ENCODE results near the gene PIP5K1C.
"Not testable (repeated sequence)": the region's sequence is repeated elsewhere in the genome, so short reads cannot be mapped to it uniquely, and the experiment has no call there.

PIP5K1C gene

DNA sequence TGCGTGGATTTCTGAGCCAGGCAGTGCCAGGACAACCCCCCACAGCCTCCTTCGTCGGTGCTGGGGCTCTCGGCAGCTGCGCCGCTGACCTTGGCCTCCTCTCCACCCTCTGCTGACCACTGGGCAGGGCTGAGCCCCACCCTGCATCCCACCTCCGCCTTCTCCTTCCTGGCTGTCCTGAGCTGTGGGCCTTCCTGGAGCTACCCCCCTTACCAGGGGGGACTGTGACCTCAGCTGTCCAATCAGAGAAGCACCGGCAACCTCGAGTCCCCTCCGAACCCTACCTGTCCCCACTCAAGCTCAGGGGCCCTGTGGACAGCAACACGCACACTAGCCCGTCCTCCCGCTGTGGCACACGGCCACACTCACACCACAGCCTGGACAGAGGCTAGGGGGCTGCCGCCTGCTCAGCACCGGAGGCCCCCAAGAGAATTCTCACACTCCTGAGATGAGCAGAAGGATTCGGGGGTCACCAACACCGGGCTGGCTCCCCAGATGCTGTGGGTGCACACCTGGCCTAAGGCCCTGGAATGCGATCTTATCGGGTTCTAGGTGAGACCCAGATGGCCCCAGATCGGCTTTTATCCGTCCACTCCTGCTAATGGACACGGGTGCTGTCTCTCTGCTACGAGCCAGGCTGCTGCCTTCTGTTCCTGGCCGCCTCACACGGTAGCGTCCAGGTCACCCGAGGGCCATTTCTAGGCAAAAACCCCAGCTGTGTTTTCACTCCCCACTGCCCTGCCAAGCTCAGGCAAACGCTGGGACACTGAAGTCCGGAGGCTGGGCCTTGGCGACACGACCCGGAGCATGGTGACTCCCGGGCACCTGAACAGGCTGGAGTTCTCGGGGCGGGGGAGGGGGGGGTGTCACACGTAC is 41.2 kb downstream of the PIP5K1C start:
- no peak for DNase-seq

DNA sequence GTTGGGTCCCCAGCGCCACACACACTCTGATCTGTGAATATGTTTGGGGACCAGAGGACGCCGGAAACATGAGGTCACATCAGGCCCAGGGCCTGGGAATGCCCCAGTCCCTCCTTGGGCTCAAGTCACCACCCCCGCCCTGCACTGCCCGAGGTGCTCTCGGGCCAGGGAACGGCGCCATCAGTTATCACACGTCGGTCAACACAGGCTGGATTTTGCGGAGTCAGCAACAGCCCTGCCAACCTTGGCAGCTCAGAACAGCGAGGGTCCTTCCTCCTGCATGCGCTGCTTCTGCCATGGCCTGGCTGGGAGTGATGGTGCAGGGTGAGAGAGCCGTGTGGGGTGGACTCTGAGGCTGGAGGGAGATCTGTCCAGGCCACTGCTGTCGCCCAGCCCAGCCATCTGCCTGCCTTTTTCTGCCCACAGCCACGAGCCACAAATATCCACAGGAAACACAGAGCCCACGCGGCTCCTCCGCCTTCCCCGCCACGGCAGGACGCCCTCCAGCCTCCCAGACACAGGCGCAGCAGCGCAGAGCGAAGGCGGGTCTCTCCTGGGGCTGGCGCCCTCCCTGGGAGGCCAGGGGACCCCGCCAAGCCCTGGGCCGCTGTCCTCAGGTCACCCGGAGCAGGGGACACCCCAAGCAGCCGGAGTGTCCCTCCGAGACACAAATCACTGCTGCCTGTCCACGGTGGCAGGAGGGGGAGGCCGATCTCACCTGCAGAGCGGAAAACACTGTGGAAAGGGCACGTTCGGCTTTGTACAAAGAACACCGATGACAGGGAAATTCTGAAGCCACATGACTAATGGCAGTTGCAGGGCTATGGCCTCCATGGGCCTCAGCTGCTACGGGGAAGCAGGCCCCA is 42.0 kb downstream of the PIP5K1C start:
- no peak for DNase-seq

DNA sequence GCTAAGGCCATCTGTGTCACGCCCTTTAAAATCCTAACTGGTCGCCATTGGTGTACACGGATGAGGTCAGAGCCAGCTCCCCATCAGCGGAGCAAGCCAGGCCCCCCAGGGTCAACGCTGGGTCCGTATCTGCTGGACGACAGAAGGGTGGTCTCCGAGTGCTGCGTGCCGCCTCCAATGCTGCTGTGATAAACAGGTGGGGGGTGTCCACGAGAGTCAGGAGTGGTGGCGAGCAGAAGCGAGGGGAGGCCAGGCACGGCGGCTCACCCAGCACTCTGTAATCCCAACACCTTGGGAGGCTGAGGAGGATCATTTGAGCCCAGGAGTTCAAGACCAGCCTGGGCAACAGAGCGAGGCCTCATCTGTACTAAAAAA is 42.9 kb downstream of the PIP5K1C start:
- no peak for DNase-seq

DNA sequence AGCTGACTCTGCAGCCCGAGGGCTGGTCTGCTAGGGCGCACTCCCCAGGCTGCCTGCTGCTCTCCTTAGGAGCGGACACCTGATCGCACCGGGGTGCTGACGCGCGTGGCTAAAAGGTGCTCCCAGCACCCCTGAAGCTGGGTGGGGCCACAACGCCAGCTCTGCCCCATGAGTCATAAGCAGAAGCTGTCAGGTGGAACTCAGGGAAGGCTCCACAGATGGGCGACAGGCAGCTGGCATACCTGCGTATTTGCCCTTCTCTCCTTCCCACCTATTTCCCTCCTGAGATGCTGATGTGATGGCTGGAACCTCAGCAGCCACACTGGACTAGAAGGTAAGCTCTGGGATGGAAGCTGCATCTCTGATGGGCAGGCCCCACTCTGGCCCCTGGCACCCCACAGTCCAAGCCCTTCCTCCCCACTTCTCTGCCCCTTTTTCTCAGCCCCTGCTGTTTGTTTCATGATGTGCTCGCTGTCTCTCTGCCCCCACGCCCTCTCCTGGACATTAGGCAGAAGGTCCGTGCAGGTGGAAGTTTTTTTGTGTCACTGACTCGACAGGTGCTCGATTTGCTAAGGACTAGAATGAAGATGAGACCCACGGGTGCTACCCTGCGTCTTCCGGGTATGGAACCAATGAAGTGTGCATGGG is 43.4 kb downstream of the PIP5K1C start:
- DNase-seq: no peak

DNA sequence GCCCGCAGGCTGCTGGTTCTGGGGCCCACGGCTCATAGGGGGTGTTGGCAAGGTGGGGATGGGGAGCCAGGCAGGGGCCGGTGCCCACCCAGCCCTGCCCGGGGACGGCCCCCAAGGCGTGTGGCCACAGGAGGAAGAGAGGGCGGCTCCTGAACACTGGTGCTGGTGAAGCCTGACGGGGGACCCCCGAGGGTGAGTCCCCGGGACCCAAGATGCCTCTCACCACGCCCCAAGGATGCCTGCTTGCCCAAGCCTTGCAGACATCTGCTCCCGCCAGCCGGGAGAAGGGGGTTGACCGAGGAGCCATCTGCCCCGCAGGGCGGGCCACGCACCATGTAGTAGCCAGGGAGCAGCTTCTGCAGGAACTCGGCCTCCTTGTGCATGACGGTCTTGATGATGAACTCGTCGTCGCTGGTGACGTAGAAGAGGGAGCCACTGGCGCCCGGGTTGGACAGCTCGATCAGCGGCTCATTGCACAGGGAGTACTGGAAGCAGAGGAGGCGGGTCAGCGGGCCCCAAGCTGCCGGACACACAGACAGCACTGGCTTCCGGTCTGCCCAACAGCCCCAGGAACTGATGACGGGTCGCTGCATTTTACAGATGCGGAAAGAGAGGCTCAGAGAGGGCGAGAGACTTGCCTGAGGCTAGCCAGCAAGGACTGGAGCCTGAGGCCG is 44.1 kb downstream of the PIP5K1C start:
- DNase-seq: no peak

DNA sequence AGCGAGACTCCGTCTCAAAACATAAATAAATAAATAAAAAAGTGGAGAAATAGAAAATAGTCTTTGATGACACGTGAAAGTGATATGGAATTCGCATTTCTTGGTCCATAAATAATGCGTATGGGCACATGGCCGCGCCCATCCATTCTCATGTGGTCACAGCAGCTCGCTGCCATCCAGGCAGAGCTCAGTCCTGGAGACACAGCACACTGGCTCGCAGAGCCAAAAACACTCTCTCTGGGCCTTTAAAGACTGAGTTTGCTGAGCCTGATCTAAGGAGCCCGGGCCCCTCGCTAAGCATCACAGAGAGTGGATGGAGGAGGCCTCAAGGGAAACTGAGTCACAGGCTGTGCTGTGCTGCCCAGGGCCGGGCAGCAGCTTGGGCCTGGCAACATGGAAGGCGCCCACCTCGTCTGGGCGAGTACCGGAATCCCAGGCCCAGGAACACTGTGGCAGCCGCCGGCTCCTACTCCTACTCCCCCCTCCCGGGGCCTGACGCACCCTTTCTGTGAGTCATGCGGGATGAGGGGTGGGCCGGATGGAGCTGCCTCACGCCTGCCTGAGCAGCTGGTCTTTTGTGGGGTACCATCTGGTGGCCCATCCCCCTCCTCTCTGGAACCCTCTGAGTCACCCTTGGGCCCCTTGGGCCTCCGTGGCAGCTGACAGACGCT is 44.7 kb downstream of the PIP5K1C start:
- DNase-seq: no peak

DNA sequence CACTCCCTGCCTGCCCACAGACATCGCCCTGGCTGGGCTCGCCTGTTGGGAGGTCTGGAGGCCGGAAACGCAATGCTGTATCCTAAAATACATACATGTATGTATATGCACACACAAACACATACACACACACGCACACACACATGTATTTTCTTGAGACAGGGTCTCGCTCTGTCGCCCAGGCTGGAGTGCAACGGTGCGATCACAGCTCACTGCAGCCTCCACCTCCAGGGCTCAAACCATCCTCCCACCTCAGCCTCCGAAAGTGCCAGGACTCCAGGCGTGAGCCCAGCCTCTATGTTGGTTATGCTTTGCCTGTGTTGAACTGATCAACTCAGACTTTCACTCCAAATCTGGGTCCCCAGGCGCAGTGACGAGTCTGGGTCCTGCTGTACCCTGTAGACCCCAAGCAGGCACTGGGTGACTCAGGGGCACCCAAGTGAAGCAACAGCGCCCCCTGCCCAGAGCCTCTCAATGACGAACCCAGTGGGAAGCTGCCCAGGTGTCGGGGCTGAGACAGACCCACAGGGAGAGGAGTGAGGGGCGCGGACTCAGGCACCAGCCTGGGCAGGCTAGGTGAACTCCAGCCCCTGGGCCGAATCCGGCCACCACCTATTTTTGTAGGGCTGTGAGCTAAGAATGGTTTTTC is 46.3 kb downstream of the PIP5K1C start:
- DNase-seq: no peak

DNA sequence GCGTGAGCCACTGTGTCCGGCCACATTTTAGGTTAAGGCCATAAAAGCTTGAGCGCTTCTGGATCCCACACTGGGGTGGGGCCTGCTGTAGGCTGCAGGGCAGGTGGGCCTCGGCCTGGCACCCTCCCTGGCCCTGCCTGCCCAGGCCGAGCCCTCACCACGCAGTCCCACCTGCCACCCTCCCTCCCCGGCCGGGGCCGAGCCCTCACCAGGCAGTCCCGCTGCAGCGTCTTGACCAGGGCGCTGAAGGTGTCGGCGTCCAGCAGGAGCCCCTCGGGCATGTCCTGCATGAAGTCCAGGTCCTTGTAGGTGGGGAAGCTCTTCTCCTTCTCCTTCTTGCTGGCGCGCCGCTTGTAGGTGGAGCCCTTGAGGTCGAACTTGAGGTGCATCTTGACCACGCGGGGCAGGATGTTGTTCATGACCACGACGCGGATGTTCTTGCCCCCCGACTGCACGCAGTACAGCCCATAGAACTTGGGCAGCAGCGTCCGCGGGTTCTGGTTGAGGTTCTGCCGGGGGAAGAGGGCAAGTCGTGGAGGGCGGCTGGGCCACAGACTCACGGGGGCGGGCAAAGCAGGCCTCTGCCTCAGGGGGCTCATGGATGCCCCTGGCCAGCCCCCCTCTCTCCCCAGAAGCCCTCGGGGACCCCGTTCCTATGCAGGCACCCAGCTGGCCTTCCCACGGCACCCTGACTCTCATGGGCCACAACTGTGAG is 47.0 kb downstream of the PIP5K1C start:
- no peak for DNase-seq

DNA sequence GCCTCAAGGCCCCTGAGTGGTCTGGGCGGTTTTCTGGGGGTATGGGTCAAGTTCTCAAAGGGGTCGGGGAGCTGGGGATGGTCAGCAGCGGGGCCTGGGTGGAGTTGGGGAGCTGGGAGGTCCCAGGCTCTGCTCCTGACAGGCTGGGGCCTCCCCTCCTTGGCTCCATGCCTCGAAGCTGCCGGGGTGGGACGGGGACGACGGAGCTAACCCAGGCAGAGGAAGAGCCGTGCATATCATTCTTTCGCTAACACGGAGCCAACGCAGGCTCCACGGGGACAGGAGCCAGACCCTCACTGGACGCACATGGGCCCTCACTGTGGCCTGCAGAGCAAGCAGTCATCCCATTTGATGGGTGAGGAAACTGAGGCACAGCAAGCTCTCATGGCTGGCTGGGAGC is 47.8 kb downstream of the PIP5K1C start:
- DNase-seq: no peak

DNA sequence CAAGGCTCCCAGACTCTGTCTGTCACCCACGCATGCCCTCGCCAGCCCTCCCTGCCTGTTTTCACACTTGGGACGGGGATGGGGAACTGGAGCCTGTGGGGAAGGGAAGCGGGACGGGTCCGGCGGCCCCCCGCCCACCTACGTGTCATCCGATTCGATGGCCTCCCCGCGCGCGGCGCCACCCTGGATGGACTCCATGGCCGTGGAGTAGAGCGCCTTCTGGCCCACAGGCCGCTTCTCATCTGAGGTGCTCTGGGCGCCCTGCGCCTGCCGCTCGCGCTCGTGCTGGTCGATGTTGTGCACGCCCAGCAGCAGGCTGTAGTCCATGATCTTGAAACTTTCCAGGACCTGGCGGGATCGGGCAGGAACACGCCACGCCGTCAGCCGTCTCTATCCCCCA is 48.6 kb downstream of the PIP5K1C start:
- no peak for DNase-seq

DNA sequence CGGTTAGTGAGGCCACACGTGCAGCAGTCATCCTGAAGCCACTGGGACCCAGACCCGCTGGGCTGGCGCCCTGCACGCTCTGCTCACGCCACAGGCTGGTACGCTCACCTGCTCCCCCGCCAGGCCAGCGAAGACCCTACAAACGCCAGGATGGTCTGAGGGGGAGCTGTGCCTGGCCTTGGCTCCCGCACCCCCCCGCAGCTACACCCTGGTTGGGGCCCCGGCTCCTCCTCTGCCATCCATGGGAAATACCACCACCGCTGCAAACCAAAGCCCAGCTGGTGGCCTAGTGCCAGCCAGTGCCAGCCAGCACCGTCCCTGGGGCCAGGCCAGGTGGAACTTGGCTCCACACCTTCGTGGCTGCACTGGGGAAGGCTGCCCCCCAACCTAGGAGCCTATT is 50.4 kb downstream of the PIP5K1C start:
- DNase-seq: no peak

DNA sequence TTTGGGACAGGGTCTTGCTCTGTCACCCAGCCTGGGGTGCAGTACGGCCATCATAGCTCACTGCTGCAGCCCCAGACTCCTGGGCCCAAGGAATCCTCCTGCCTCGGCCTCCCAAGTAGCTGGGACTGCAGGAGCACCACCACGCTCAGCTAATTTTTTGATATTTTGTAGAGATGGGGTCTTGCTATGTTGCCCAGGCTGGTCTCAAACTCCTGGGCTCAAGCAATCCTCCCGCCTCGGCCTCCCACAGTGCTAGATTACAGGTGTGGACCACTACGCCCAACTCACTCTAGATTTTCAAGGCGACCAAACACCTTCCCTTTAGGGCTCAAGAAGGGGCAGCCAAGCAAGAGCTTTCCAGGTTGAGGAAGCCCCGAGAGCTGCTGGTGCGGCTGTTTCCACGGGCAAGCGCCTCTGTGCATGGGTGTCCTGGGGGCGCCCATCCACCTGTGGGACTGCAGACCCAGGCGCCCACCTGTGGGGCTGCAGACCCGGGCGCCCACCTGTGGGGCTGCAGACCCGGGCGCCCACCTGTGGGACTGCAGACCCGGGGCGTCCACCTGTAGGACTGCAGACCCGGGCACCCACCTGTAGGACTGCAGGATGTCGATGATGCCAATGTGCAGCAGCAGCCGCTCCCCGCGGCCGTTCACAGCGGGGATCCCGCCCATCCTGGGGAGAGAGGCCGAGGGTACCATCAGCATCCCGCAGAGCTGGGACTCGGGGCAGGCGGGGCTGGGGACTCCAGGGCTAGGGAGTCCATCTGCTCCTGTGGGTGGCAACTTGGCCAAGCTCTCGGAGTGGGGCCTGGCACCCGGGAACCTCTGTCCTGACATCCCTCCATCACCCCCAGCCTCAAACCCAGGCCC is 52.0 kb downstream of the PIP5K1C start:
- no peak for DNase-seq

DNA sequence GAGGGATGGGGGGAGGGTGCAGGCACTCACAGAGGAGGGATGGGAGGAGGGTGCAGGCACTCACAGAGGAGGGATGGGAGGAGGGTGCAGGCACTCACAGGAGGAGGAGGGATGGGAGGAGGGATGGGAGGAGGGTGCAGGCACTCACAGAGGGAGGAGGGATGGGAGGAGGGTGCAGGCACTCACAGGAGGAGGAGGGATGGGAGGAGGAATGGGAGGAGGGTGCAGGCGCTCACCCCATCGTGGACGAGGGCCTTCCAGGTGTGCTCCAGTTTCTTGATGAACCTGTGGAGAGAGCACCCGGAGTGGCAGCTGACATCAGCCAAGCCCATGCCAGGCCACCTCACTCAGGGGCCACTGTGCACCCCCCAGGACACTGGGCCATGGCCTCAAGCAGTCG is 53.2 kb downstream of the PIP5K1C start:
- not testable (repeated sequence) for DNase-seq

DNA sequence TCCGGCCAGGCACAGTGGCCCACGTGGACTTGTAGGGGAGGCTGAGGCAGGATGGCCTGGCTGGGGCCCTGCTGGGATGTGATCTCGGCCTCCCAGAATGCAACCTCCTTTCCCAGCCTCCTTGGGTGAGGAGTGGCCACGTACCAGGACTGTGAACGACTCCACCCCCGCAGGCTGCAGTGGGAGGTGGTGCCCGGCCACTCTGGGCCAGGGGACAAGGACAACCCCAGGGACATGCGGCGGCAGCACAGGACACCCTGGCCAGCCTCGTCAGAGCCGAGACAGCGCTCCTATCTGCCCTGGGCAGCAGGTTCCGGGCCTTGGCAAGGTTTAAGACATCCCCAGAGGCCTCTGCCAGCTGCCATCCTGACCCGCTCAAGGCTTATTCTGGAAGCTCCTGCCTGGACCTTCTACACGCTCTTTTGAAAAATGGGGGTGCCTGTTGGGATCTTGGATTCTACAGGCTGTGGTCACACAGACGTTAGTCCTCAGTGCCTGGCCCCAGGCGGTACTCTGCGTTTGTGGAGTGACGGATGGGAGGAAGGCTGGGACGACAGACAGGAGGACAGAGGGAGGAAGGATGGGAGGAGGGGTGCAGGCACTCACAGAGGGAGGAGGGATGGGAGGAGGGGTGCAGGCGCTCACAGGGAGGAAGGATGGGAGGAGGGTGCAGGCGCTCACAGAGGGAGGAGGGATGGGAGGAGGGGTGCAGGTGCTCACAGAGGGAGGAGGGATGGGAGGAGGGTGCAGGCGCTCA is 53.8 kb downstream of the PIP5K1C start:
- DNase-seq: no peak

DNA sequence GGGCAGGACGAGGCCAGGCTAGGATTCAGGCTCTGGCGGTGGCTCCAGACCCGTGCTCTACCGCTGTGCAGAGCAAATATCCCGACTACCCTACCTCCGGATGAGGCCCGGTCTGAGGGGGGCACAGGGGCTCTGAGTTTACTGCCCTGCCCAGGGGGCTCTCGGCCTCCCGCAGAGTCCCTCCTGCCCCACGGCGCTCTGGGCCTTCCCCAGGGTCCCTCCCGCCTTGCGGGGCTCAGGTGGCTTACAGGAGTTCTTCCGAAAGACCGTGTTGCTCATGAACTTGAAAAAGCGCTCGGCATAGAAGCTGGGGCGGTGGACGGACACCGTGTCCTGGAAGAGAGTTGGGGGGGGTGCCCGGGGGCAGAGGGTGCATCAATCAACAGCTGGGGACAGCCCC is 54.5 kb downstream of the PIP5K1C start:
- DNase-seq: no peak

DNA sequence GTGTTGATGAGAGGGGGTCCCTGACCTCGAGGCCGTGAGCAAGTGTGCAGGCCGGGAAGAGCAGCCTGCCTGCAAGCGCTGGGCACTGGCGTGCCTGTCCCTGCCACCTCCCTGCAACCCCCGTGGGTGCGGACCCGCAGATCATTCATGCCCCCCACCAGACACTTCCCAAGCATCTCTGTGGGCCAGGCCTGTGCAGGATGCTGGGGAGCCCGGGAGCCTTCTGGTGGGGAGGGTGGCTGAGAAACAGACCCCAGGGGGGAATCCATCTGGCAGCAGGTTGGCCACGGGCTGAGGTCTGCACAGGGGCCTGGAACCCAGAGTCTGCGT is 55.2 kb downstream of the PIP5K1C start:
- DNase-seq: no peak

DNA sequence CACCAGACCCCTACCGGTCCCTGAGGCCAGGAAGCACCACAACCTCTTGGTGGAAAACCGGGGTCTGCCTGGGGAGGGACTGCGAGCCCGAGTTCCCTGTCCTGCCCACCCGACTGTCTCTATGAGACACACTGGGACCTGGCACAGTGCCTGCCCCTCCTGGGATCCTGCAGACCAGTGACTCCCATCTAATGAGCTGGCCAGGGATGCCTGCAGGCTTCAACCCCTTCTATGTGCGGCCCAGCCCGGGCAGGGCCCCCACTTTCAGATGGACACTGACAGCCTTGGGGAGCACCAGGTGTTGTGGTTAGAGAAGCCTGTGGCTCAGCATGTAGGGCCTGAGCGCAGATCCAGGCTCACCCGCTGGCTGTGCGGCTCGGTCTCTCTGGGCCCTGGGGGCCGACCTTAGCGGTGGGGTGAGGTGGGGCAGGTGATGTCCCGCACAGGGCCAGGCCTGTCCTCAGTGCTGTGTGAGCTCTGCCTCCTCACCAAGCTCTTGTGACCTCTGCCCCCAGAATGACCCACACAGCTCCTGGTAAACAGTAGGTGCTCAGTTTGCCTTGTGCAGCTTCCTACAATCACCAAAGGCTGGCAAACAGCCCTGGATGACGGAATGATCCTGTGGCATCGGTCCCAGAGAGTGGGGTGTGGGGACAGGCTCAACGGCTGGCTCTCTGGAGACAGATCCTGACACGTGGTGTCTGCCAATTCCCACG is 55.8 kb downstream of the PIP5K1C start:
- DNase-seq: no peak

DNA sequence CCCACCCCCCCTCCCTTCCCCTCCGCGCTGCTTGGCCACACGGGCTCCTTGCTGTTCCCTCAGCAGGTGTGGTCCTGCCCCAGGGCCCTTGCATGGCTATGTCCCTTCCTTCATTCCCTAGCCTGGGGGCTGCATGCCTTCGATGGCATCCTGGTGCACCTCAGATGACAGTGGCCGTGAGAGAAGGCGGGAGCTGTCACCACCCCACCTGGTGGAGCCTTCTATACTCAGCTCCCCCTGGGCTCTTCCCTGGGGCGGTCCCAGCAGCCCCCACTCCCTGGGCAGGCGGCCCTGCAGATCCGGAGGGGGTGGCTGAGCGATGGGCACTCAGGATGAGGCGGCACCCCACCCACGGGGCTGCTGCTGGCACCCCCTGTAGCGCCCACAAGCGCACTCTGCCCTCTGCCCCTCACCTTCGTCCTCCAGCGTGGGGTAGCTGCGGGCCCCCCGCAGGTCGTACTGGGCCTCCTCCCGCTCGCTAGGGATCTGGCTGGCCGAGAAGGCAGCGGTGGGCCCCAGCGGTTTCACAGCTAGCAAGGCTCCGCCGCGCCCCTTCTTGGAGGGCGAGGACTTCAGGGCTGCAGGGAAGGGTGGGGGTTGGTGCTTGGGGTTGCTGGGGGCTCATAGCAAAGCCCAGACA is 56.5 kb downstream of the PIP5K1C start:
- no peak for DNase-seq
